ENCODE results near the gene METTL25B. TPM values are rescaled to one million over a fixed set of nuclear protein-coding genes. Genes with fewer than 3 reads are reported as not detected.

The METTL25B gene
- total RNA-seq, 1 experiment from 2014 or later = 10.4 TPM

DNA sequence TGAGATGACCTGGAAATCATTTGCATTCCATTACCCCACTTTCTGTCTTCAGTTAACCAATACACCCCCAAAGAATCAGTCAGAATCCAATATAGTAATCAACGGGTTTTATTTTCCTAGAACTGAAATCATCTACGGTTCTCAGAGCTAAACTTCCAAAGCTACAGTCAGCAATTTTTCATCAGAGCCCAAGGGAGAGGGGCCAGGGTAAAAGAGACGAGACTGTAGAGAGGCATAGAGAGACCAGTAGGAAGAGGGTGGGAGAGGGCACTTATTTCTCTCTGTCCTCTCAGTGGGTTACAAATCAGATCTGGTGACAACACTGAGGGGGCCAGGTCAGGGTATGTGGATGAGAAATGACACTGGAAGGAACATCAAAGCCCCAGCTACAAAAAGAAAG is 13.7 kb downstream of the METTL25B start:
- Histone ChIP-seq H3K36me3 (ENCODE audit: low read depth, low read length) (peaks cover 46% of the 10 kb centered on the region), H3K27me3 (ENCODE audit: low read length) (no peaks in the 10 kb centered on the region), H3K4me1 (ENCODE audit: insufficient read depth, low read length) (peaks cover 32% of the 10 kb centered on the region), H4K20me1 (ENCODE audit: low read length) (0 out of 2 replicates have a peak, but pooled peaks cover 5% of the 10 kb centered on the region), H3K9me2 (replicated peaks; ENCODE audit: low read length) (no peaks in the 10 kb centered on the region), H3K4me2 (ENCODE audit: low read length) (no peak overlapping the region), H3K4me3 (ENCODE audit: low read length) (no peak overlapping the region), H3K9ac (ENCODE audit: low read length) (no peak overlapping the region), H3F3A (ENCODE audit: low read length, unreplicated experiment) (peaks cover 23% of the 10 kb centered on the region), H3K9me3 (ENCODE audit: low read length) (no peaks in the 10 kb centered on the region), H3K79me2 (ENCODE audit: low read length) (peaks cover 56% of the 10 kb centered on the region), H2AFZ (ENCODE audit: low read length) (no peak overlapping the region), H3K27ac (ENCODE audit: low read length) (peak overlapping the region; percentile 48)
- ATAC-seq = no peak
- no peak for DNase-seq
- ChIA-PET POLR2A (ENCODE audit: unreplicated experiment) (interaction anchor here (0.6 to 0.7 kb wide), 2 partner anchors 16 to 57 kb away, joined by 3 to 5 read pairs; no protein-coding TSS in a partner anchor), CTCF (no interaction called here)
- intact Hi-C loops (cut with micrococcal nuclease) = no loop called here
- no TSS peak for BruUV-seq (replicated peaks)
- TF ChIP-seq, protein P1, sequence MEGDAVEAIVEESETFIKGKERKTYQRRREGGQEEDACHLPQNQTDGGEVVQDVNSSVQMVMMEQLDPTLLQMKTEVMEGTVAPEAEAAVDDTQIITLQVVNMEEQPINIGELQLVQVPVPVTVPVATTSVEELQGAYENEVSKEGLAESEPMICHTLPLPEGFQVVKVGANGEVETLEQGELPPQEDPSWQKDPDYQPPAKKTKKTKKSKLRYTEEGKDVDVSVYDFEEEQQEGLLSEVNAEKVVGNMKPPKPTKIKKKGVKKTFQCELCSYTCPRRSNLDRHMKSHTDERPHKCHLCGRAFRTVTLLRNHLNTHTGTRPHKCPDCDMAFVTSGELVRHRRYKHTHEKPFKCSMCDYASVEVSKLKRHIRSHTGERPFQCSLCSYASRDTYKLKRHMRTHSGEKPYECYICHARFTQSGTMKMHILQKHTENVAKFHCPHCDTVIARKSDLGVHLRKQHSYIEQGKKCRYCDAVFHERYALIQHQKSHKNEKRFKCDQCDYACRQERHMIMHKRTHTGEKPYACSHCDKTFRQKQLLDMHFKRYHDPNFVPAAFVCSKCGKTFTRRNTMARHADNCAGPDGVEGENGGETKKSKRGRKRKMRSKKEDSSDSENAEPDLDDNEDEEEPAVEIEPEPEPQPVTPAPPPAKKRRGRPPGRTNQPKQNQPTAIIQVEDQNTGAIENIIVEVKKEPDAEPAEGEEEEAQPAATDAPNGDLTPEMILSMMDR (conservative IDR thresholded peaks at IDR 0.05; ENCODE audit: low read depth, low read length) = no peak
- TF ChIP-seq EZH2 (IDR thresholded peaks at IDR 0.05; ENCODE audit: low read length, unreplicated experiment) = no peak
- TF ChIP-seq EZH2phosphoT487 (IDR thresholded peaks at IDR 0.05; ENCODE audit: borderline replicate concordance, low read length) = no peak

DNA sequence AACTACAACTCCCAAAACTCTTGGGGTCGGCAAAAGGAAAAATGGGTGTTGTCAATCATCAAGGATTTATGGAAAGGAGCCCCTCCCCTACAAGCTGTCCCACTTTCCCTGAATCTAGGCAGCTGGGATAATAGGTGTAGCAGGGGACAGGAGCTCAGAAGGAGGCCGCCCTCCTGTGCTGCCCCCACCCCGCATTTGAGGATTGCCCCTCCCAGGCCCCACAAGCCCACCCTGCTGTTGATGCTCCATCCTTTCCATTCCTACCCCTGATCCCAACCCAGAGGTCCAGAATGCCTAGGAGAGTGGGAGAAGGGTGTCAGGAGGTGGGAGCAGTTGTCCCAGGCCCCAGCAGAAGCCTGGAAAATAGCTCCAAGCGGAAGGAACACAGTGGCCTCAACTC is 14.5 kb downstream of the METTL25B start:
- Histone ChIP-seq H3F3A (ENCODE audit: low read length, unreplicated experiment) (peaks cover 23% of the 10 kb centered on the region), H3K4me1 (ENCODE audit: insufficient read depth, low read length) (peaks cover 38% of the 10 kb centered on the region), H2AFZ (ENCODE audit: low read length) (no peak overlapping the region), H3K4me3 (ENCODE audit: low read length) (no peak overlapping the region), H3K27me3 (ENCODE audit: low read length) (no peaks in the 10 kb centered on the region), H3K36me3 (ENCODE audit: low read depth, low read length) (peaks cover 46% of the 10 kb centered on the region), H3K4me2 (ENCODE audit: low read length) (no peak overlapping the region), H3K9me2 (replicated peaks; ENCODE audit: low read length) (no peaks in the 10 kb centered on the region), H3K9ac (ENCODE audit: low read length) (no peak overlapping the region), H4K20me1 (ENCODE audit: low read length) (0 out of 2 replicates have a peak, but pooled peaks cover 5% of the 10 kb centered on the region), H3K9me3 (ENCODE audit: low read length) (no peaks in the 10 kb centered on the region), H3K27ac (ENCODE audit: low read length) (no peak overlapping the region), H3K79me2 (ENCODE audit: low read length) (peaks cover 63% of the 10 kb centered on the region)
- BruUV-seq (replicated peaks) = no TSS peak
- ATAC-seq (no peak), DNase-seq (no peak)
- ChIA-PET POLR2A (ENCODE audit: unreplicated experiment) (no interaction called here), CTCF (interaction anchor here (0.6 kb wide), 1 partner anchor 357 kb away, joined by 6 read pairs; no protein-coding TSS in a partner anchor)
- intact Hi-C loops (cut with micrococcal nuclease) = no loop called here
- TF ChIP-seq, protein P1 (conservative IDR thresholded peaks at IDR 0.05; ENCODE audit: low read depth, low read length) = no peak
- no peak for TF ChIP-seq EZH2 (IDR thresholded peaks at IDR 0.05; ENCODE audit: low read length, unreplicated experiment)
- TF ChIP-seq EZH2phosphoT487 (IDR thresholded peaks at IDR 0.05; ENCODE audit: borderline replicate concordance, low read length) = no peak

DNA sequence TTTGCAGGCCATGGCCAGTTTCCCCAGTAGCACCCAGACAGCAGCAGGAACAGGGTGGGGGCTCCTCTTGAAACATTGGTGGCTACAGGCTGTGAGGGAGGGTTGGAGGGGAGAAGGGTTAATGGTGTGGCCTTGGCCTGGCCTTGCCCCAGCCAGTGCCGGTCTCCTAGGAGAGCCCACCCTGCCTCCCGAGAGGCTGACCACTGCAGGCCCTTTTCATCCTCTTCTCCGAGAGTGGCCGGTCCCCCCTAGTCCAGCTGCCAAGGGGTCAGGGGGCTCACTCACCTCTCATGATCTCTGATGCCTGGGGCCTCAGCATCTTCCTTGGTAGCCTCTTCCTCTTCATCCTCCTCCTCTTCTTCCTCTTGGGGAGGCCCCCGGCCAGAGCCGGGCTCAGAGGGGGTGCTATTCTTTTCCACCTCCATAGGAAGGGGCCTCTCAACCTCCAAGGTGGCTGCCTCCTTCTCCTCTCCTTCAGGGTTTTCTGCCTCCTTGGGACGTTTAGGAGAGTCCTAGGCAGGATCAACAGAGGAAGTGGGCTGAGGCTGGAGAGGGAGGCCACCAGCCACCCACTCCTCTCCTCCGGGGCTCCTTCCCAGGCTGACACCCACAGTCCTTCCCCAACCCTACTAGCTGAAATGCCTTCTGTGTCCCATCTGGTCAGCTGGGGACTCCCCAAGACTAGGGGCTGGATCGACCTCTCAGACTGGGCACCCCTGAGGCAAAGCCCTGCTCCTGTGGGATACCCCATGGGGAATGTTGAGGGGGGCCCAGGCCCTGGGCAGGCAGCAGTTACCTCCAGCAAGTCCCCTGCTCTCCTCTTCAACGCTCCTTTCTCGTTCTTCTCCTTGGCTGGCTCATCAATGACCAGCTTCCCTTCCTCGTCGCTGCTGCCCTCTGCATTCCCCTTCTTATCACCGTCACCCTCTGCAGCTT is 15.4 kb downstream of the METTL25B start:
- intact Hi-C loops (cut with micrococcal nuclease) = no loop called here
- H3K79me2 ChIP-seq (ENCODE audit: low read length) = peaks cover 68% of the 10 kb centered on the region
- peaks cover 23% of the 10 kb centered on the region for H3F3A ChIP-seq (ENCODE audit: low read length, unreplicated experiment)
- peaks cover 47% of the 10 kb centered on the region for H3K4me1 ChIP-seq (ENCODE audit: insufficient read depth, low read length)
- H3K9ac ChIP-seq (ENCODE audit: low read length) = no peak overlapping the region
- H2AFZ ChIP-seq (ENCODE audit: low read length) = no peak overlapping the region
- no peaks in the 10 kb centered on the region for H3K9me3 ChIP-seq (ENCODE audit: low read length)
- no peak overlapping the region for H3K4me3 ChIP-seq (ENCODE audit: low read length)
- H3K27ac ChIP-seq (ENCODE audit: low read length) = no peak overlapping the region
- TSS peak; percentile 16 for BruUV-seq (replicated peaks)
- no peak for DNase-seq
- H3K36me3 ChIP-seq (ENCODE audit: low read depth, low read length) = peaks cover 40% of the 10 kb centered on the region
- H3K9me2 ChIP-seq (replicated peaks; ENCODE audit: low read length) = no peaks in the 10 kb centered on the region
- H4K20me1 ChIP-seq (ENCODE audit: low read length) = 0 out of 2 replicates have a peak, but pooled peaks cover 5% of the 10 kb centered on the region
- ChIA-PET CTCF (no interaction called here), POLR2A (ENCODE audit: unreplicated experiment) (no interaction called here)
- TF ChIP-seq, protein P1 (conservative IDR thresholded peaks at IDR 0.05; ENCODE audit: low read depth, low read length) = no peak
- TF ChIP-seq EZH2 (IDR thresholded peaks at IDR 0.05; ENCODE audit: low read length, unreplicated experiment) (no peak), EZH2phosphoT487 (IDR thresholded peaks at IDR 0.05; ENCODE audit: borderline replicate concordance, low read length) (no peak)
- no peak overlapping the region for H3K4me2 ChIP-seq (ENCODE audit: low read length)
- H3K27me3 ChIP-seq (ENCODE audit: low read length) = no peaks in the 10 kb centered on the region
- no peak for ATAC-seq
